SK-N-MC (cell line): ENCODE measurements around the gene LRRC8B.

ENCODE experiments used
- EZH2 ChIP-seq: fragments of 200-600 bp; sonication (generic); IDR thresholded peaks from one replicate; pipeline ENCODE4 v1.6.1; 2017; ENCODE audit warnings: antibody characterized with exemption
- POLR2AphosphoS5 ChIP-seq: IDR thresholded peaks from 2 replicates; pipeline ENCODE4 v1.6.1; 2012; ENCODE audit warnings: mild to moderate bottlenecking, low read depth, low read length, borderline replicate concordance

GRCh38 chr1:89532866-89533265, 8.2 kb downstream of the LRRC8B start:
- TF ChIP-seq EZH2, result no peak
- no peak for TF ChIP-seq POLR2AphosphoS5
